Upper lobe of left lung (tissue), 6 donors: ENCODE measurements around the gene ATN1. TPM values are rescaled to one million over a fixed set of nuclear protein-coding genes. Genes with fewer than 3 reads are reported as not detected.

Source experiments
- ATAC-seq, 2 donors: fragments of 200-7000 bp; cut with Tn5 transposase; one replicate each; pipeline ENCODE4 v1.9.1; 2022; ENCODE audit warnings: mild to moderate bottlenecking in 2 of 2, moderate library complexity in 2 of 2; ENCODE audit not compliant: low FRiP score in 2 of 2
- DNase-seq, 2 donors: peaks; one replicate each; pipeline ENCODE4 v3.0.0-alpha.2; 2019 to 2020
- H3K27ac ChIP-seq, 4 donors: fragments of 200-600 bp; sonication (generic); one replicate each; pipeline ENCODE4 v1.5.1; 2016 to 2019
- H3K27me3 ChIP-seq, 4 donors: fragments of 200-600 bp; sonication (generic); one replicate each; pipeline ENCODE4 v1.5.1; 2017 to 2019
- H3K36me3 ChIP-seq, 4 donors: fragments of 200-600 bp; sonication (generic); one replicate each; pipeline ENCODE4 v1.5.1; 2016 to 2019
- H3K4me1 ChIP-seq, 4 donors: fragments of 200-600 bp; sonication (generic); one replicate each; pipeline ENCODE4 v1.5.1; 2018 to 2019
- H3K4me3 ChIP-seq, 4 donors: fragments of 200-600 bp; sonication (generic); one replicate each; pipeline ENCODE4 v1.5.1; 2017 to 2019; ENCODE audit warnings: mild to moderate bottlenecking in 2 of 4, moderate library complexity in 1 of 4
- H3K9me3 ChIP-seq, 4 donors: fragments of 200-600 bp; sonication (generic); one replicate each; pipeline ENCODE4 v1.5.1; 2018 to 2019
- CTCF ChIP-seq, 6 experiments: fragments of 450-650 bp in 4 of 6; fragments of 200-600 bp in 2 of 6; sonication (generic) in 2 of 6; IDR thresholded peaks; one replicate each; pipeline ENCODE4 v1.5.1; 2016 to 2019; ENCODE audit warnings: antibody characterized with exemption in 6 of 6
- EP300 ChIP-seq, 4 donors: sonication (generic); formaldehyde crosslinking; IDR thresholded peaks; one replicate each; pipeline ENCODE4 v1.5.1; 2017; ENCODE audit warnings: antibody characterized with exemption in 4 of 4, control low read depth in 2 of 4
- POLR2A ChIP-seq, 4 donors: fragments of 450-650 bp; IDR thresholded peaks; one replicate each; pipeline ENCODE4 v1.5.1; 2016 to 2017; ENCODE audit warnings: antibody characterized with exemption in 4 of 4, mild to moderate bottlenecking in 2 of 4
- POLR2AphosphoS5 ChIP-seq, 2 donors: sonication (generic); formaldehyde crosslinking; IDR thresholded peaks; one replicate each; pipeline ENCODE4 v1.5.1; 2017; ENCODE audit warnings: antibody characterized with exemption in 2 of 2
- WGBS, 2 donors: methylation state at CpG; one replicate each; pipeline ENCODE4 v1.1.5; 2017 to 2018; 5-methylcytosine and 5-hydroxymethylcytosine counted together
- total RNA-seq, 6 donors: library from RNA; depleted of rRNA in 4 of 6; stranded (reverse); fragments of >200 nt in 4 of 6; gene quantifications; one replicate each; pipeline versions ENCODE4 v1.1.0 to v1.2.1, GENCODE V29; 2016 to 2021
- donor health status: DM: no; HTN: no; CAD: no; lungs with moderate emphysema.
- donor health status: DM: no; HTN: yes; CAD: no; lungs with severe emphysema.

ATN1 gene
- total RNA-seq, 6 donors from 2014 or later = 74.7 to 321 (median 133) TPM

DNA sequence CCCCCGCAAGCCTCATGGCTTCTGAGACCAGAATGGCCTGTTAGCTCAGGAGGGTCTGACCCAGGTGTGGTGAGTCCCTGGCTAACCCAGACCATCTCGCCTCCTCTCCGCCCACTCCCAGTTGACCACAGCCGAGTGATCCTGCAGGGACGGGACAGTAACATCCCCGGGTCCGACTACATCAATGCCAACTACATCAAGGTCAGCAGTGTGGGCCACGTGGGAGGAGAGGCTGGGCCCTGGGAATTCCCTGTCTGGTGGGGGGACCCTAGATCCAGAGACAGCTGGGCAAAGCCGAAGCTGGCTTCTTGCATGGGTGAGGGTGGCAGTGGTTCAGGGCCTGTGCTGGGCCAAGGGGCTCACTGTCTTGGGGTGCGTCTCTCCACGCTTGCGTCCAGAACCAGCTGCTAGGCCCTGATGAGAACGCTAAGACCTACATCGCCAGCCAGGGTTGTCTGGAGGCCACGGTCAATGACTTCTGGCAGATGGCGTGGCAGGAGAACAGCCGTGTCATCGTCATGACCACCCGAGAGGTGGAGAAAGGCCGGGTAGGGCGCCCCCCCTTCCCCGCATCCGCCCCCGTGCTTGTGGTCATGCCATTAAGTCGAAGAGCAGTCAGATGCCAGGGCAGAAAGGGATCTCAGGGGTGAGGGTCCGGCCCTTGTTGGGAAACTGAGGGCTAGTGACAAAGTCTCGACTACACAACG, 28.4 kb downstream of the ATN1 start:
- DNase-seq = no peak
- no peaks in the 10 kb centered on the region for H3K9me3 ChIP-seq

GRCh38 chr12:6957151-6957701, 29.5 kb downstream of the ATN1 start:
- ATAC-seq = no peak
- H3K9me3 ChIP-seq = no peaks in the 10 kb centered on the region
- TF ChIP-seq POLR2A (IDR thresholded peaks at IDR 0.05) = no peak
- TF ChIP-seq POLR2AphosphoS5 (IDR thresholded peaks at IDR 0.05) = no peak
- WGBS, 2 donors = 81 to 94% methylated on average over 9 to 20 of the region's 20 CpGs
- no peak for DNase-seq
- no peaks in the 10 kb centered on the region for H3K27me3 ChIP-seq
- H3K27ac ChIP-seq = peak overlapping the region in 3 of 4 donors; percentile 88 to 91 (median 89)
- H3K4me3 ChIP-seq = no peak overlapping the region
- H3K4me1 ChIP-seq = peaks cover 65 to 89% (median 79%) of the 10 kb centered on the region in 4 donors
- H3K36me3 ChIP-seq = peaks cover 0 to 24% (median 16%) of the 10 kb centered on the region in 4 donors

More for the DNA sequence above, 28.4 kb downstream of the ATN1 start:
- Histone ChIP-seq H3K27ac (peak overlapping the region in 2 of 4 donors; percentile 91 to 97), H3K4me3 (no peak overlapping the region), H3K36me3 (peaks cover 0 to 24% (median 16%) of the 10 kb centered on the region in 4 donors), H3K4me1 (peaks cover 54 to 79% (median 69%) of the 10 kb centered on the region in 4 donors), H3K27me3 (no peaks in the 10 kb centered on the region)
- no peak for ATAC-seq
- 79 to 83% methylated on average over 18 to 25 of the region's 28 CpGs for WGBS, 2 donors
- TF ChIP-seq CTCF (IDR thresholded peaks at IDR 0.05) = no peak
- TF ChIP-seq POLR2AphosphoS5 (IDR thresholded peaks at IDR 0.05) = no peak
- no peak for TF ChIP-seq POLR2A (IDR thresholded peaks at IDR 0.05)
- TF ChIP-seq EP300 (IDR thresholded peaks at IDR 0.05) = no peak

DNA sequence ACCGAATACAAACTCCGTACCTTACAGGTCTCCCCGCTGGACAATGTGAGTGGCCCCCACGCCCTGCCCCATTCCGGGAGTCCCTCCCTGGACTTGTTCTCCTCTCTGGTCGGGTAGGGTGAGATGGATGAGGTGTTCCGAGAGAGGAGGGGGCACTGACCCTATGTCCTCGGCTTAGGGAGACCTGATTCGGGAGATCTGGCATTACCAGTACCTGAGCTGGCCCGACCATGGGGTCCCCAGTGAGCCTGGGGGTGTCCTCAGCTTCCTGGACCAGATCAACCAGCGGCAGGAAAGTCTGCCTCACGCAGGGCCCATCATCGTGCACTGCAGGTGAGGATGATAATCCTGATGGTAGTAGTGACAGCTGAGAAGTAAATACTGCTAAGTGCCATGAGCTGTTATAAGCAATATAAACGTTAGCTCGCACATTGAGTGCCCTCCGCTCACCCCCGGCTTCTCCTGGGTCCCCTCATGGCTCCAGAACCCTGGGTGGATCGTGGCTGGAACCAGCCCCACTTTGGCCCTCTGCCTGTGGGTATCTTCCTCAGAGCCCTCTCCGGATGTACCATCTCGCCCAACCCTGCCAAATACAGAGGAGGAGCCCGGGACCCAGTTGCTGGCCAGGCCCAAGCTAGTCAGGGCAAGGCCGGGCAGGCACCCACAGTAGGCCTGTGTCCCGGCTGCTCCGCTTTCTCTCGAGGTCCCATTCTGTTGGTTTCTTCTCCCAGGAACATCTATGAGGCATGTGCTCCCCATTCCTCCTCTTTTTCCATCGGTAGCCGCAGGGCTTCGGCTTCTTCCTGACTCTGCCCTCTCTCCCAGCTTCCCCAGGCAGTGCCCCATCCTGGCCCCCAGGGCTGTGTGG, 30.2 kb downstream of the ATN1 start:
- no peak for ATAC-seq
- H3K4me1 ChIP-seq = peaks cover 67 to 96% (median 85%) of the 10 kb centered on the region in 4 donors
- TF ChIP-seq POLR2AphosphoS5 (IDR thresholded peaks at IDR 0.05) = no peak
- no peak for TF ChIP-seq POLR2A (IDR thresholded peaks at IDR 0.05)
- TF ChIP-seq EP300 (IDR thresholded peaks at IDR 0.05) = no peak
- no peak for TF ChIP-seq CTCF (IDR thresholded peaks at IDR 0.05)
- 75 to 83% methylated on average over 25 to 28 of the region's 28 CpGs for WGBS, 2 donors
- H3K4me3 ChIP-seq = peak overlapping the region in 1 of 4 donors; percentile 29
- H3K9me3 ChIP-seq = no peaks in the 10 kb centered on the region
- H3K27me3 ChIP-seq = no peaks in the 10 kb centered on the region
- H3K36me3 ChIP-seq = peaks cover 0 to 24% (median 16%) of the 10 kb centered on the region in 4 donors
- no peak for DNase-seq
- peak overlapping the region; percentile 71 to 91 (median 88) for H3K27ac ChIP-seq

- TF ChIP-seq POLR2AphosphoS5 (IDR thresholded peaks at IDR 0.05) (no peak), EP300 (IDR thresholded peaks at IDR 0.05) (no peak), POLR2A (IDR thresholded peaks at IDR 0.05) (no peak), CTCF (IDR thresholded peaks at IDR 0.05) (no peak)
- peaks cover 0 to 24% (median 16%) of the 10 kb centered on the region in 4 donors for H3K36me3 ChIP-seq
- no peaks in the 10 kb centered on the region for H3K9me3 ChIP-seq
- H3K4me3 ChIP-seq = peak overlapping the region in 2 of 4 donors; percentile 13 to 29
- DNase-seq (no peak), ATAC-seq (no peak)
- H3K27me3 ChIP-seq = no peaks in the 10 kb centered on the region
- H3K27ac ChIP-seq = peak overlapping the region; percentile 71 to 91 (median 88)
- H3K4me1 ChIP-seq = peaks cover 67 to 92% (median 85%) of the 10 kb centered on the region in 4 donors
- WGBS, 2 donors = 64 to 66% methylated on average over 7 to 10 of the region's 10 CpGs
Observed at GRCh38 chr12:6958609-6959057, 30.9 kb downstream of the ATN1 start.
